Pancreas (tissue), 10 donors: ENCODE data around the gene MAPKAP1. TPM values are rescaled to one million over a fixed set of nuclear protein-coding genes. Genes with fewer than 3 reads are reported as not detected.
A peak's percentile ranks its signal among the peaks of the same experiment; 100 is the strongest.

Source experiments
- ATAC-seq, 4 donors: fragments of 200-7000 bp; cut with Tn5 transposase; one replicate each; pipeline versions ENCODE4 v1.8.0 to v1.9.1; 2020; ENCODE audit warnings: mild to moderate bottlenecking in 4 of 4, moderate library complexity in 4 of 4
- DNase-seq, 6 donors: peaks; one replicate each; pipeline ENCODE4 v3.0.0-alpha.2; 2020
- FAIRE-seq: peaks from 2 replicates; lab custom pipeline; 2012; peaks lifted over from hg19 to GRCh38; lab: Jason Lieb, UNC
- H3K27ac ChIP-seq, 4 donors: fragments of 200-600 bp; sonication (generic); 1 replicate in 3 of 4; 2 replicates in 1 of 4; pipeline versions ENCODE4 v1.5.0 to v1.8.0; 2020
- H3K27me3 ChIP-seq, 4 donors: fragments of 200-600 bp; one replicate each; pipeline ENCODE4 v1.8.0; 2021
- H3K36me3 ChIP-seq, 3 donors: fragments of 200-600 bp; sonication (generic) in 1 of 3; one replicate each; pipeline versions ENCODE4 v1.5.0 to v1.8.0; 2020 to 2021
- H3K4me1 ChIP-seq, 3 donors: fragments of 200-600 bp; one replicate each; pipeline ENCODE4 v1.8.0; 2021
- H3K4me3 ChIP-seq, 4 donors: fragments of 200-600 bp; sonication (generic) in 2 of 4; one replicate each; pipeline versions ENCODE4 v1.5.0 to v1.8.0; 2020 to 2021
- H3K9me3 ChIP-seq, 4 donors: fragments of 200-600 bp; one replicate each; pipeline ENCODE4 v1.8.0; 2021
- CTCF ChIP-seq, 4 donors: fragments of 200-600 bp; sonication (generic) in 3 of 4; IDR thresholded peaks; one replicate each; pipeline versions ENCODE4 v1.5.0 to v1.8.0; 2021; ENCODE audit warnings: antibody characterized with exemption in 4 of 4
- WGBS, 2 donors: extraction: QIAGEN DNeasy Blood & Tissue Kit; methylation state at CpG; one replicate each; pipeline ENCODE4 v1.1.7; 2013; 5-methylcytosine and 5-hydroxymethylcytosine counted together
- intact Hi-C, 3 donors: fragments of 100-400 bp; cut with DNase I; formaldehyde crosslinking; loops; one replicate each; pipeline versions ENCODE4 v1.11.1 to v1.14.2; 2022
- polyA plus RNA-seq, 2 donors: library from polyadenylated mRNA; stranded (reverse); fragments of 200-250 nt; gene quantifications; one replicate each; pipeline ENCODE4 v1.2.3, GENCODE V29; 2013
- total RNA-seq, 6 donors: library from RNA; stranded (reverse); fragmentation: NEBNext Ultra II Directional in 4 of 6; extraction: Animal tissue kit (Norgen Biotek cat#: 25700) in 4 of 6; gene quantifications; one replicate each; pipeline versions ENCODE4 v1.2.1 to v1.2.4, GENCODE V29; 2021 to 2023
- donor health status: healthy with polysubstance abuse.
- donor health status: DM: no; HTN: no; CAD: no; lungs with moderate emphysema.
- donor health status: DM: no; HTN: no; CAD: no.
- donor health status: control.
- donor health status: control.
- donor health status: Bipolar disorder and iron deficiency.
- donor health status: DM: yes; HTN: yes; CAD: no.
- donor health status: DM: no; HTN: no; CAD: no.
- donor health status: DM: no; HTN: no; CAD: no.
- donor health status: DM: yes; HTN: yes; CAD: no.

Gene MAPKAP1
- total and polyA plus RNA-seq, 8 donors, result 18.7 to 42.0 (median 30.4) TPM

- DNase-seq, result peak; percentile 92 to 98 (median 95)
- no peak for FAIRE-seq
- Histone ChIP-seq H3K4me1 (no peaks in the 10 kb centered on the region), H3K36me3 (no peaks in the 10 kb centered on the region), H3K4me3 (peak overlapping the region; percentile 51 to 89 (median 75)), H3K9me3 (no peaks in the 10 kb centered on the region), H3K27ac (peak overlapping the region; percentile 67 to 81 (median 71)), H3K27me3 (no peaks in the 10 kb centered on the region)
- 0 to 1% methylated on average over 47 to 79 of the region's 79 CpGs for WGBS, 2 donors
- intact Hi-C loops, result no loop called here
- ATAC-seq, result peak; percentile 92 to 97 (median 93)
- no peak for TF ChIP-seq CTCF (IDR thresholded peaks at IDR 0.05)
Observed at GRCh38 chr9:125746017-125746773, 39.2 kb upstream of the MAPKAP1 start.

GRCh38 chr9:125745682-125746016, 38.6 kb upstream of the MAPKAP1 start:
- H3K4me3 ChIP-seq, result peak overlapping the region; percentile 51 to 89 (median 75)
- no peaks in the 10 kb centered on the region for H3K27me3 ChIP-seq
- no peak for FAIRE-seq
- intact Hi-C loops, result no loop called here
- no peaks in the 10 kb centered on the region for H3K36me3 ChIP-seq
- H3K27ac ChIP-seq, result peak overlapping the region in 2 of 4 donors; percentile 74 to 81
- H3K9me3 ChIP-seq, result no peaks in the 10 kb centered on the region
- WGBS, 2 donors, result 20 to 28% methylated on average over 6 of the region's 6 CpGs
- ATAC-seq, result peak in 1 of 4 donors; percentile 4
- DNase-seq, result no peak
- no peaks in the 10 kb centered on the region for H3K4me1 ChIP-seq
- no peak for TF ChIP-seq CTCF (IDR thresholded peaks at IDR 0.05)

GRCh38 chr9:125745018-125745417, 38.0 kb upstream of the MAPKAP1 start:
- H3K27ac ChIP-seq, result no peak overlapping the region
- ATAC-seq (no peak), DNase-seq (no peak), FAIRE-seq (no peak)
- no peaks in the 10 kb centered on the region for H3K27me3 ChIP-seq
- H3K9me3 ChIP-seq, result no peaks in the 10 kb centered on the region
- no peaks in the 10 kb centered on the region for H3K4me1 ChIP-seq
- no peaks in the 10 kb centered on the region for H3K36me3 ChIP-seq
- TF ChIP-seq CTCF (IDR thresholded peaks at IDR 0.05), result no peak
- H3K4me3 ChIP-seq, result no peak overlapping the region
- 39 to 48% methylated on average over 1 of the region's 1 CpG for WGBS, 2 donors
- intact Hi-C loops, result no loop called here

GRCh38 chr9:125744616-125745015, 37.6 kb upstream of the MAPKAP1 start:
- no peak overlapping the region for H3K27ac ChIP-seq
- H3K4me1 ChIP-seq, result no peaks in the 10 kb centered on the region
- no peak for ATAC-seq
- TF ChIP-seq CTCF (IDR thresholded peaks at IDR 0.05), result no peak
- H3K4me3 ChIP-seq, result no peak overlapping the region
- H3K9me3 ChIP-seq, result no peaks in the 10 kb centered on the region
- intact Hi-C loops, result no loop called here
- FAIRE-seq, result no peak
- no peak for DNase-seq
- H3K36me3 ChIP-seq, result no peaks in the 10 kb centered on the region
- H3K27me3 ChIP-seq, result no peaks in the 10 kb centered on the region
- WGBS, 2 donors, result 79 to 80% methylated on average over 5 of the region's 5 CpGs
